ENCODE measurements around the gene MROH8. TPM values are rescaled to one million over a fixed set of nuclear protein-coding genes. Genes with fewer than 3 reads are reported as not detected.
"Not testable (repeated sequence)": the region's sequence is repeated elsewhere in the genome, so short reads cannot be mapped to it uniquely, and the experiment has no call there.

MROH8 gene
- total RNA-seq, 4 donors from 2014 or later, result 0.83 to 4.7 (median 3.1) TPM

DNA sequence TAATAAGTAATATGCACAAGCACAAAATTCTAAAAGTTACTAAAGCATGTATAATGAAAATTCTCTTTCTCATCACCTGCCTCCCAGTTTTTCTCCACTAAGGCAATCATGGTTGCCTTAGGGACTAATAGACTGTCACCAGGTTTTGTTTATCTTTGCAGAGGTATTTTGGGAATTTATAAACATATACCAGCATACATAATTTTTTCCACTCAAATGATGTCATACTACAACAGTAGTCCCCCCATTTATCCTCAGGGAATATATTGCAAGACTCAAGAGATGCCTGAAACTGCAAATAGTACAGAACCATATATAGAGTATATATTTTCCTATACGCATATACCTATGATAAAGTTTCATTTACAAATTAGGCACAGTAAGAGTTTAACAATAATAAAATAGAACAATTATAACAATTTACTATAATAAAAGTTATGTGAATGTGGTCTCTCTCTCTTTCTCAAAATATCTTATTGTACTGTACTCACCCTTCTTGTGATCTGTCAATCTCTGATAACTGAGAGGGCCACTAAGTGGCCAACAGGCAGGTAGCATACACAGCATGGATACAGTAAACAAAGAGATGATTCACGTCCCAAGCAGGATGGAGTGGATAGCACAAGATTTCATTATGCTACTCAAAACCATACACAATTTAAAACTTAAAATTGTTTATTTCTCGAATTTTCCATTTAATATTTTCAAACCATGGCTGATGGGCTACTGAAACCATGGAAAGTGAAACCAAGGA is 103.2 kb downstream of the MROH8 start:
- H3K27me3 ChIP-seq, result no peaks in the 10 kb centered on the region
- no peaks in the 10 kb centered on the region for H3K36me3 ChIP-seq
- H3K27ac ChIP-seq, result no peak overlapping the region
- WGBS, result 94% methylated on average over 3 of the region's 3 CpGs
- H3K4me3 ChIP-seq, result no peak overlapping the region
- no peak for DNase-seq (ENCODE audit: low spot score in 2 of 2)
- no peaks in the 10 kb centered on the region for H3K9me3 ChIP-seq
- TF ChIP-seq POLR2AphosphoS5 (IDR thresholded peaks at IDR 0.05) (no peak), EP300 (IDR thresholded peaks at IDR 0.05) (no peak), POLR2A (IDR thresholded peaks at IDR 0.05) (no peak)
- TF ChIP-seq, protein P1, sequence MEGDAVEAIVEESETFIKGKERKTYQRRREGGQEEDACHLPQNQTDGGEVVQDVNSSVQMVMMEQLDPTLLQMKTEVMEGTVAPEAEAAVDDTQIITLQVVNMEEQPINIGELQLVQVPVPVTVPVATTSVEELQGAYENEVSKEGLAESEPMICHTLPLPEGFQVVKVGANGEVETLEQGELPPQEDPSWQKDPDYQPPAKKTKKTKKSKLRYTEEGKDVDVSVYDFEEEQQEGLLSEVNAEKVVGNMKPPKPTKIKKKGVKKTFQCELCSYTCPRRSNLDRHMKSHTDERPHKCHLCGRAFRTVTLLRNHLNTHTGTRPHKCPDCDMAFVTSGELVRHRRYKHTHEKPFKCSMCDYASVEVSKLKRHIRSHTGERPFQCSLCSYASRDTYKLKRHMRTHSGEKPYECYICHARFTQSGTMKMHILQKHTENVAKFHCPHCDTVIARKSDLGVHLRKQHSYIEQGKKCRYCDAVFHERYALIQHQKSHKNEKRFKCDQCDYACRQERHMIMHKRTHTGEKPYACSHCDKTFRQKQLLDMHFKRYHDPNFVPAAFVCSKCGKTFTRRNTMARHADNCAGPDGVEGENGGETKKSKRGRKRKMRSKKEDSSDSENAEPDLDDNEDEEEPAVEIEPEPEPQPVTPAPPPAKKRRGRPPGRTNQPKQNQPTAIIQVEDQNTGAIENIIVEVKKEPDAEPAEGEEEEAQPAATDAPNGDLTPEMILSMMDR (IDR thresholded peaks at IDR 0.05), result no peak
- H3K4me1 ChIP-seq, result peaks cover 9% of the 10 kb centered on the region

DNA sequence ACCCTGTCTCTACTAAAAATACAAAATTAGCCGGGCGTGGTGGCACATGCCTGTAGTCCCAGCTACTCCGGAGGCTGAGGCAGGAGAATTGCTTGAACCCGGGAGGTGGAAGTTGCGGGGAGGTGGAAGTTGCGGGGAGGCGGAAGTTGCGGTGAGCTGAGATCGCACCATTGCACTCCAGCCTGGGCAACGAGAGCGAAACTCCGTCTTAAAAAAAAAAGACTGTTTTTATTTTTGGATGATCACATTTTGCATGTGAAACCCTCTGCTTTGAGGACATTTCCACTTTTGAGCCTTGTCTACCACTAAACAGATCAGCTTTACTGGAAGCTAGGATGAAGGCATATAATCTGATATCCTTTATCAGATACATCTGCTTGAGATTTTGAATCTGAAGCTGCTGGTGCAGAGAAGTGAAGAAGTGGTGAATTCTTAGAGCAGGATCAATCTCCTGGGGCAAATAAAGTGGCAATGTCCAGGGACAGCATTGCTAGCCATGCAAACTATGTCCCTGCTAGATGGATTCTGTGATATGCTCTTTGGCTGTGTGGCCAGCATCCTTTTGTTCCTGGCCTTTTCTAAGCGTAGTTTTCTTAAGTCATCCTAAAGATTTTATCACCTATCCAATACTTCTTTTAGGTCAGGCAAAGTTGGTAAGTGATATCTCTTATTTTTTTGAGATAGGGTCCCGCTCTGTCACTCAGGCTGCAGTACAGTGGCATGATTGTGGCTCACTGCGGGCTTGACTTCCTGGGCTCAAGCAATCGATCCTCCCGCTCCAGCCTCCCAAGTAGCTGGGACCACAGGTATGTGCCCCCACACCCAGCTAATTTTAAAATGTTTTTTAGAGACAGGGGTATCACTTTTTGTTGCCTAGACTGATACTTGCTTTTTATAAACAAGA is 106.8 kb downstream of the MROH8 start:
- no peak for TF ChIP-seq POLR2A (IDR thresholded peaks at IDR 0.05)
- no peak for TF ChIP-seq EP300 (IDR thresholded peaks at IDR 0.05)
- TF ChIP-seq, protein P1 (IDR thresholded peaks at IDR 0.05), result no peak
- no peak for TF ChIP-seq POLR2AphosphoS5 (IDR thresholded peaks at IDR 0.05)

DNA sequence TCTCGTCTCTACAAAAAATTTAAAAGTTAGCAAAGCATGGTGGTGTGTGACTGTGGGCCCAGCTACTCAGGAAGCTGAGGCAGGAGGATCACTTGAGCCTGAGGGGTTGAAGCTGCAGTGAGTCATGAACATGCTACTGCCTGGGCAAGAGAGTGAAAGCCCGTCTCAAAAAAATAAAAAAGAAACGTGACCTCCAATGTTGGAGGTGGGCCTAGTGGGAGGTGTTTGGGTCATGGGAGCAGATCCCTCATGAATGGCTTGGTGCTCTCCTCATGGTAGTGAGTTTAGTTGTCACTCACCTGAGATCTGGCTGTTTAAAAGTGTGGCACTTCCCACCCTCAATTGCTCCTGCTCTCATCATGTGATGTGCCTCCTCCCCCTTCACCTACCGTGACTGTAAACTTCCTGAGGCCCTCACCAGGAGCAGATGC is 107.9 kb downstream of the MROH8 start:
- Histone ChIP-seq H3K4me3 (no peak overlapping the region), H3K36me3 (peaks cover under 1% of the 10 kb centered on the region), H3K4me1 (peaks cover 9% of the 10 kb centered on the region), H3K9me3 (no peaks in the 10 kb centered on the region), H3K27me3 (no peaks in the 10 kb centered on the region), H3K27ac (no peak overlapping the region)
- WGBS, result 36% methylated on average over 4 of the region's 4 CpGs
- DNase-seq (ENCODE audit: low spot score in 2 of 2), result no peak
- no peak for TF ChIP-seq POLR2AphosphoS5 (IDR thresholded peaks at IDR 0.05)
- no peak for TF ChIP-seq EP300 (IDR thresholded peaks at IDR 0.05)
- TF ChIP-seq, protein P1 (IDR thresholded peaks at IDR 0.05), result no peak
- no peak for TF ChIP-seq POLR2A (IDR thresholded peaks at IDR 0.05)

More for the DNA sequence above, 106.8 kb downstream of the MROH8 start:
- no peaks in the 10 kb centered on the region for H3K9me3 ChIP-seq
- peaks cover 9% of the 10 kb centered on the region for H3K4me1 ChIP-seq
- no peak overlapping the region for H3K4me3 ChIP-seq
- no peaks in the 10 kb centered on the region for H3K27me3 ChIP-seq
- DNase-seq (ENCODE audit: low spot score in 2 of 2), result no peak
- 95% methylated on average over 17 of the region's 17 CpGs for WGBS
- H3K36me3 ChIP-seq, result no peaks in the 10 kb centered on the region
- no peak overlapping the region for H3K27ac ChIP-seq

DNA sequence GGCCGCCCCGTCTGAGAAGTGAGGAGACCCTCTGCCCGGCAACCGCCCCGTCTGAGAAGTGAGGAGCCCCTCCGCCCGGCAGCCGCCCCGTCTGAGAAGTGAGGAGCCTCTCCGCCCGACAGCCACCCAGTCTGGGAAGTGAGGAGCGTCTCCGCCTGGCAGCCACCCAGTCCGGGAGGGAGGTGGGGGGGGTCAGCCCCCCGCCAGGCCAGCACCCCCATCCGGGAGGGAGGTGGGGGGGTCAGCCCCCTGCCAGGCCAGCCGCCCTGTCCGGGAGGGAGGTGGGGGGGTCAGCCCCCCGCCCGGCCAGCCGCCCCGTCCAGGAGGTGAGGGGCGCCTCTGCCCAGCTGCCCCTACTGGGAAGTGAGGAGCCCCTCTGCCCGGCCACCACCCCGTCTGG is 109.8 kb downstream of the MROH8 start:
- no CpG with 5 or more reads among the region's 25 CpGs for WGBS
- not testable (repeated sequence) for H3K9me3 ChIP-seq; H3K27me3 ChIP-seq; DNase-seq (ENCODE audit: low spot score in 2 of 2); H3K27ac ChIP-seq; H3K4me1 ChIP-seq; H3K4me3 ChIP-seq
- H3K36me3 ChIP-seq, result peaks cover 12% of the 10 kb centered on the region

DNA sequence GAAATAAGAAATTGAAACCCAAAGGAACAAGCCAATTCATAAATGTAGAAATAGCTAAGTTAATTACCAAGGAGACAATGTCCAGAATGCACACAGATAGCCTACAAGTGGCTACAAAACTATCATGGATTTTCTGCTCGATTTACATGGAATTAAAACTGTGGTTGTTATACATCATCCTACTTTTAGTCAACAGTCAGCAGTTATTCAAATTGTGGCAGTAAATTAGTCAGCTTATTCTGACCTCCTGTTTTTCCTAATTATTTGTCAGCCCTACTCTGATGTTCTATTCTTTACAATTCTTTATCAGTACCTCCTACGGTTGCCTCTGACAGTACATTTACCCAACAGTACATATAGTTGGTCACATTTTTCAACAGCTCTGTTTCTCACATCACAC is 113.2 kb downstream of the MROH8 start:
- TF ChIP-seq POLR2A (IDR thresholded peaks at IDR 0.05) (no peak), POLR2AphosphoS5 (IDR thresholded peaks at IDR 0.05) (no peak), EP300 (IDR thresholded peaks at IDR 0.05) (no peak)
- TF ChIP-seq, protein P1 (IDR thresholded peaks at IDR 0.05), result no peak
- DNase-seq (ENCODE audit: low spot score in 2 of 2), result no peak
- peaks cover 1% of the 10 kb centered on the region for H3K4me1 ChIP-seq
- H3K27me3 ChIP-seq, result no peaks in the 10 kb centered on the region
- 93% methylated on average over 2 of the region's 2 CpGs for WGBS
- H3K9me3 ChIP-seq, result no peaks in the 10 kb centered on the region
- H3K4me3 ChIP-seq, result no peak overlapping the region
- H3K27ac ChIP-seq, result no peak overlapping the region
- peaks cover 29% of the 10 kb centered on the region for H3K36me3 ChIP-seq
